GM04503 (cell line): Measurements from ENCODE around the gene JAKMIP1.
A peak's percentile ranks its signal among the peaks of the same experiment; 100 is the strongest.

Source experiments
- DNase-seq: peaks from one replicate; pipeline ENCODE4 v3.0.0-alpha.2; 2012; ENCODE audit warnings: low read depth

The JAKMIP1 gene

GRCh38 chr4:6095023-6095752, 105.2 kb downstream of the JAKMIP1 start:
- DNase-seq, result peak; percentile 2

GRCh38 chr4:6093671-6094070, 106.7 kb downstream of the JAKMIP1 start:
- DNase-seq, result no peak

- no peak for DNase-seq
Measured at GRCh38 chr4:6092971-6093370, 107.4 kb downstream of the JAKMIP1 start.

- no peak for DNase-seq
Measured at GRCh38 chr4:6092131-6092530, 108.2 kb downstream of the JAKMIP1 start.

- DNase-seq, result no peak
Measured at GRCh38 chr4:6090931-6091330, 109.4 kb downstream of the JAKMIP1 start.

- DNase-seq, result no peak
Measured at GRCh38 chr4:6088950-6089349, 111.4 kb downstream of the JAKMIP1 start.

- DNase-seq, result no peak
Measured at GRCh38 chr4:6087669-6088341, 112.5 kb downstream of the JAKMIP1 start.

GRCh38 chr4:6086846-6087245, 113.5 kb downstream of the JAKMIP1 start:
- no peak for DNase-seq

GRCh38 chr4:6085691-6086628, 114.4 kb downstream of the JAKMIP1 start:
- no peak for DNase-seq

GRCh38 chr4:6085028-6085690, 115.2 kb downstream of the JAKMIP1 start:
- no peak for DNase-seq

- no peak for DNase-seq
Measured at GRCh38 chr4:6079965-6080364, 120.4 kb downstream of the JAKMIP1 start.

- DNase-seq, result no peak
Measured at GRCh38 chr4:6078560-6078959, 121.8 kb downstream of the JAKMIP1 start.

GRCh38 chr4:6076391-6076790, 124.0 kb downstream of the JAKMIP1 start:
- no peak for DNase-seq

- no peak for DNase-seq
Measured at GRCh38 chr4:6074758-6075157, 125.6 kb downstream of the JAKMIP1 start.

- DNase-seq, result no peak
Measured at GRCh38 chr4:6071959-6072720, 128.2 kb downstream of the JAKMIP1 start.

GRCh38 chr4:6071191-6071958, 129.0 kb downstream of the JAKMIP1 start:
- DNase-seq, result no peak

GRCh38 chr4:6069845-6070709, 130.3 kb downstream of the JAKMIP1 start:
- DNase-seq, result no peak

GRCh38 chr4:6068986-6069385, 131.4 kb downstream of the JAKMIP1 start:
- DNase-seq, result no peak

GRCh38 chr4:6065934-6066590, 134.3 kb downstream of the JAKMIP1 start:
- DNase-seq, result no peak
